DND-41 (cell line): ENCODE measurements around the gene CYFIP2.

Experiments
- CTCF ChIP-seq: IDR thresholded peaks from 2 replicates; pipeline ENCODE4 v1.5.1; 2012; ENCODE audit warnings: borderline replicate concordance, low read length, moderate library complexity, mild to moderate bottlenecking; ENCODE audit not compliant: poor library complexity, severe bottlenecking; ENCODE audit errors: extremely low read depth
- EZH2 ChIP-seq: IDR thresholded peaks from 3 replicates; pipeline ENCODE4 v1.6.1; 2012; ENCODE audit warnings: borderline replicate concordance, low read depth, mild to moderate bottlenecking, moderate library complexity, low read length, inconsistent platforms; ENCODE audit not compliant: severe bottlenecking

DNA sequence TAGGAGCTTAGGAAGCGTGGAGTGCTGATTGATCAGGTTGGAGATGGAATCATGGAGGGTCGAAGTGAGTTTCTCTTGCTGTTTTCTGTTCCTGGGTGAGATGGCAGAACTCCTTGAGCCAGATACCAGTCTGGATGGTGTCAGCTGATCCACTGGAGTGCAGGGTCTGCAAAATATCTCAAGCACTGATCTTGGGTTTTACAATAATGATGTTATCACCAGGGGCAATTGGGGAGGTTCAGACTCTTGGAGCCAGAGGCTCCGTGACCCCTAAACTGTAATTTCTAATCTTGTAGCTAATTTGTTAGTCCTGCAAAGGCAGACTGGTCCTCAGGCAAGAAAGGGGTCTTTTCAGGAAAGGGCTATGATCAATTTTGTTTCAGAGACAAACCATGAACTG lies 114.1 kb downstream of the CYFIP2 start:
- TF ChIP-seq EZH2 (no peak), CTCF (no peak)
